Measurements from ENCODE around the gene OLIG1. TPM values are rescaled to one million over a fixed set of nuclear protein-coding genes. Genes with fewer than 3 reads are reported as not detected.

Gene OLIG1
- total RNA-seq, 1 experiment from 2014 or later, result not detected

DNA sequence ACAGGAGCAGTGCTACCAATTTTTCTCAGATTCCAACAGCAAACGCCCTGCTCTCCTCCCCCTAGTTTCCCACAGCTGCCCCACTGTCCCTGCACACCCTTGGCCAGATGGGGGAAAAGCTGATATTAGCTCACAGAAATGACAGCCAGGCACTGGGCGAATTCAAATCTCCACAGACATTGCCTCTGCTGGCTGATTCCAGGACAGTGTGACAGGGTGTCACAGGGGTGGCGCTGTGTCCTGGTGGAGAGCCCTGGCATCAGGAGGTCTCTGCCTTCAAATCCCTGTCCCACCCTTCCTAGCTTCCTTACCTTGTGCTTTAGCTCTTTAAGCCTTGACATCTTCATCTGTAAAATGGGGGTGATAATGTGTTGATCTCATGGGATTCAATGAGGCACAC is 10.4 kb downstream of the OLIG1 start:
- no peak overlapping the region for H3K4me2 ChIP-seq (ENCODE audit: low read length)
- no peak overlapping the region for H2AFZ ChIP-seq (ENCODE audit: low read depth, low read length, poor library complexity, severe bottlenecking)
- H3K4me1 ChIP-seq (ENCODE audit: control insufficient read depth in 1 of 2, insufficient read depth in 2 of 2, low read length in 2 of 2), result peaks cover 11 to 40% of the 10 kb centered on the region in 2 experiments
- H3K27me3 ChIP-seq (ENCODE audit: insufficient read depth, low read length), result no peaks in the 10 kb centered on the region
- H3K4me3 ChIP-seq (replicated peaks in 1 of 2; ENCODE audit: low read depth in 1 of 2, low read length in 2 of 2), result no peak overlapping the region
- ChIA-PET RAD21 (ENCODE audit: low non-redundant PET in 1 of 2, low total read pairs in 2 of 2, uncharacterized antibody in 2 of 2, unreplicated experiment in 2 of 2) (no interaction called here), CTCF (interaction anchor here (0.8 kb wide), 1 partner anchor 9 kb away, joined by 3 read pairs; no protein-coding TSS in a partner anchor), POLR2A (no interaction called here)
- H4K20me1 ChIP-seq (ENCODE audit: insufficient read depth), result no peaks in the 10 kb centered on the region
- H3K27ac ChIP-seq (ENCODE audit: low read depth, low read length), result no peak overlapping the region
- ATAC-seq (no peak), DNase-seq (ENCODE audit: low read depth, low spot score) (no peak)
- H3K9ac ChIP-seq (ENCODE audit: low read length), result no peak overlapping the region
- BruUV-seq (replicated peaks), result no TSS peak
- H3K36me3 ChIP-seq (ENCODE audit: control insufficient read depth in 1 of 2, insufficient read depth in 2 of 2, low read length in 2 of 2), result no peaks in the 10 kb centered on the region
- H3K79me2 ChIP-seq (ENCODE audit: insufficient read depth, low read length), result no peaks in the 10 kb centered on the region
- no peaks in the 10 kb centered on the region for H3K9me3 ChIP-seq (ENCODE audit: control insufficient read depth in 1 of 2, insufficient read depth in 1 of 2, low read depth in 1 of 2, low read length in 2 of 2)
- intact Hi-C loops (cut with micrococcal nuclease), result no loop called here
- no peaks in the 10 kb centered on the region for H3K9me2 ChIP-seq (ENCODE audit: insufficient read depth)
- no peak for TF ChIP-seq SIN3A (IDR thresholded peaks at IDR 0.05; ENCODE audit: low read depth)
- TF ChIP-seq, protein P1, sequence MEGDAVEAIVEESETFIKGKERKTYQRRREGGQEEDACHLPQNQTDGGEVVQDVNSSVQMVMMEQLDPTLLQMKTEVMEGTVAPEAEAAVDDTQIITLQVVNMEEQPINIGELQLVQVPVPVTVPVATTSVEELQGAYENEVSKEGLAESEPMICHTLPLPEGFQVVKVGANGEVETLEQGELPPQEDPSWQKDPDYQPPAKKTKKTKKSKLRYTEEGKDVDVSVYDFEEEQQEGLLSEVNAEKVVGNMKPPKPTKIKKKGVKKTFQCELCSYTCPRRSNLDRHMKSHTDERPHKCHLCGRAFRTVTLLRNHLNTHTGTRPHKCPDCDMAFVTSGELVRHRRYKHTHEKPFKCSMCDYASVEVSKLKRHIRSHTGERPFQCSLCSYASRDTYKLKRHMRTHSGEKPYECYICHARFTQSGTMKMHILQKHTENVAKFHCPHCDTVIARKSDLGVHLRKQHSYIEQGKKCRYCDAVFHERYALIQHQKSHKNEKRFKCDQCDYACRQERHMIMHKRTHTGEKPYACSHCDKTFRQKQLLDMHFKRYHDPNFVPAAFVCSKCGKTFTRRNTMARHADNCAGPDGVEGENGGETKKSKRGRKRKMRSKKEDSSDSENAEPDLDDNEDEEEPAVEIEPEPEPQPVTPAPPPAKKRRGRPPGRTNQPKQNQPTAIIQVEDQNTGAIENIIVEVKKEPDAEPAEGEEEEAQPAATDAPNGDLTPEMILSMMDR (IDR thresholded peaks at IDR 0.05 in 2 of 3, conservative IDR thresholded peaks at IDR 0.05 in 1 of 3; ENCODE audit: borderline replicate concordance in 1 of 3, insufficient read depth in 1 of 3, low read depth in 2 of 3, low read length in 2 of 3), result 0 out of 6 replicates have a peak, but pooled peaks of 2 of the 3 experiments have one; percentile 5 to 7

DNA sequence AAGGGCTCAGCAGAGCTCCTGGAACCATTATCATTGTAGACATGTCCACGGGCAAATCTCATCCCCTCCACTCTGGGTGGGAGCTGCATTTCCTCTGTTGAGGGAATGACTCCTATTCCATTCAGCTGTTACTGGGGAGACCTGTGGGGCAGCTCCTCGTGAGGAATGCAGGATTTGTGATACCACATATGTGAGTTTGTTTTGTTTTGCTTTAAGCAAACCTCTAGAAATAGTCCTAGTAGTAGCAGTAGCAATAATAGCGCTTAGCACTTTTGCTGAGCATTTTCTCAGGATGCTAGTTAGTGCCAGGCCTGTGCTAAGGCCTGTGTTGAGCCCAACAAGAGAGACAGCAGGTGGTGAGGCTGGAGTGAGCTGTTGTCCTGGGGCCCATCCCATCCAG is 10.8 kb downstream of the OLIG1 start:
- no peaks in the 10 kb centered on the region for H3K9me2 ChIP-seq (ENCODE audit: insufficient read depth)

More for the DNA sequence above, 10.8 kb downstream of the OLIG1 start:
- ChIA-PET CTCF (interaction anchor here (0.8 kb wide), 1 partner anchor 8 kb away, joined by 3 read pairs; no protein-coding TSS in a partner anchor), RAD21 (ENCODE audit: low non-redundant PET in 1 of 2, low total read pairs in 2 of 2, uncharacterized antibody in 2 of 2, unreplicated experiment in 2 of 2) (no interaction called here), POLR2A (no interaction called here)
- Histone ChIP-seq H3K36me3 (ENCODE audit: control insufficient read depth in 1 of 2, insufficient read depth in 2 of 2, low read length in 2 of 2) (no peaks in the 10 kb centered on the region), H3K27me3 (ENCODE audit: insufficient read depth, low read length) (no peaks in the 10 kb centered on the region), H3K9ac (ENCODE audit: low read length) (no peak overlapping the region), H4K20me1 (ENCODE audit: insufficient read depth) (no peaks in the 10 kb centered on the region), H3K4me1 (ENCODE audit: control insufficient read depth in 1 of 2, insufficient read depth in 2 of 2, low read length in 2 of 2) (peaks cover 8 to 36% of the 10 kb centered on the region in 2 experiments), H3K9me3 (ENCODE audit: control insufficient read depth in 1 of 2, insufficient read depth in 1 of 2, low read depth in 1 of 2, low read length in 2 of 2) (no peaks in the 10 kb centered on the region), H3K27ac (ENCODE audit: low read depth, low read length) (no peak overlapping the region), H2AFZ (ENCODE audit: low read depth, low read length, poor library complexity, severe bottlenecking) (no peak overlapping the region), H3K79me2 (ENCODE audit: insufficient read depth, low read length) (no peaks in the 10 kb centered on the region), H3K4me2 (ENCODE audit: low read length) (no peak overlapping the region), H3K4me3 (replicated peaks in 1 of 2; ENCODE audit: low read depth in 1 of 2, low read length in 2 of 2) (no peak overlapping the region)
- TF ChIP-seq RAD21 (IDR thresholded peaks at IDR 0.05; ENCODE audit: low read depth), result no peak
- no peak for TF ChIP-seq SP1 (IDR thresholded peaks at IDR 0.05; ENCODE audit: low read depth)
- TF ChIP-seq CBX3 (IDR thresholded peaks at IDR 0.05; ENCODE audit: low read depth), result no peak
- no peak for TF ChIP-seq ELF1 (IDR thresholded peaks at IDR 0.05; ENCODE audit: borderline replicate concordance, low read depth)
- no peak for TF ChIP-seq SIN3A (IDR thresholded peaks at IDR 0.05; ENCODE audit: low read depth)
- TF ChIP-seq TCF7L2 (IDR thresholded peaks at IDR 0.05; ENCODE audit: borderline replicate concordance, extremely low read depth, insufficient read depth, insufficient read length), result no peak
- ATAC-seq (no peak), DNase-seq (ENCODE audit: low read depth, low spot score) (no peak)
- intact Hi-C loops (cut with micrococcal nuclease), result no loop called here
- no TSS peak for BruUV-seq (replicated peaks)
